A549 treated with RU486 at 1 μM for 4 hours (cell line): ENCODE results near the gene ABI3. TPM values are rescaled to one million over a fixed set of nuclear protein-coding genes. Genes with fewer than 3 reads are reported as not detected.

Experiments
- total RNA-seq: library from RNA; stranded (reverse); fragments of 200-300 nt; extraction: Qiagen RNA extraction; gene quantifications from 5 replicates; pipeline ENCODE4 v1.2.3, GENCODE V29; 2022; ENCODE audit warnings: low read depth

ABI3 gene
- total RNA-seq: not detected in 5 replicates

GRCh38 chr17:49210158-49211029 lies at the start of gene ABI3, which contains the start of gene GNGT2:
ABI3 (plus strand) TSS chr17:49210707; CDS start chr17:49210725, 18 bp downstream.
GNGT2 (minus strand) TSS chr17:49210574; CDS start chr17:49207422, 3,152 bp downstream.

GRCh38 chr17:49230636-49231562 lies 20.4 kb downstream of the ABI3 start, which contains the start of gene PHOSPHO1:
PHOSPHO1 (minus strand) TSS chr17:49230787; CDS start chr17:49226691, 4,096 bp downstream.

Other genes with a start within 250 kb of the ABI3 start
- gene GIP, start 242.1 kb upstream of the ABI3 start, total RNA-seq: 3.7 to 4.9 TPM (median 4.4 TPM) in 5 replicates
- 52.3 to 95.3 TPM (median 84.2 TPM) in 5 replicates for gene IGF2BP1, start 213.3 kb upstream of the ABI3 start, total RNA-seq
- gene B4GALNT2, start 77.9 kb upstream of the ABI3 start, total RNA-seq: 0.36 to 0.59 TPM (median 0.43 TPM) in 5 replicates
- gene GNGT2, start 133 bp upstream of the ABI3 start, total RNA-seq: 0.42 to 0.62 TPM (median 0.47 TPM) in 4 of 5 replicates, not detected in the other
- 0.69 to 1.2 TPM (median 0.77 TPM) in 5 replicates for gene PHOSPHO1, start 20.1 kb downstream of the ABI3 start, total RNA-seq
- gene ZNF652, start 151.5 kb downstream of the ABI3 start, total RNA-seq: 7.1 to 10.1 TPM (median 8.1 TPM) in 5 replicates
- gene PHB1, start 204.2 kb downstream of the ABI3 start, total RNA-seq: 308 to 502 TPM (median 419 TPM) in 5 replicates